Measurements from ENCODE around the gene APOBEC3A. TPM values are rescaled to one million over a fixed set of nuclear protein-coding genes. Genes with fewer than 3 reads are reported as not detected.

The APOBEC3A gene
- total and polyA plus RNA-seq, 2 donors (not counting 1 experiment from before 2014, with no cell fraction given): 2.8 TPM; not detected in 1

- H3K4me1 ChIP-seq (ENCODE audit: control insufficient read depth in 2 of 2, insufficient read depth in 2 of 2, low read length in 2 of 2): peaks cover 11 to 14% of the 10 kb centered on the region in 2 donors
- Mint-ChIP-seq H3K27ac (no peak overlapping the region), H3K4me1 (peaks cover 12% of the 10 kb centered on the region), H3K4me3 (no peak overlapping the region), H3K27me3 (peaks cover 29% of the 10 kb centered on the region), H3K9me3 (ENCODE audit: insufficient read depth) (no peaks in the 10 kb centered on the region)
- no peak for DNase-seq
- H3K79me2 ChIP-seq (ENCODE audit: control insufficient read depth, insufficient read depth, low read length): no peaks in the 10 kb centered on the region
- no peak overlapping the region for H3K4me3 ChIP-seq (ENCODE audit: control extremely low read depth in 1 of 5, extremely low read depth in 1 of 5, insufficient read depth in 1 of 5, low read depth in 2 of 5, low read length in 4 of 5)
- POLR2A ChIA-PET: no interaction called here
- 88% methylated on average over 12 of the region's 12 CpGs for WGBS (ENCODE audit: insufficient coverage)
- ATAC-seq (ENCODE audit: low read depth): no peak
- H2AFZ ChIP-seq (ENCODE audit: insufficient read depth, low read depth, low read length, poor library complexity, severe bottlenecking): no peak overlapping the region
- intact Hi-C loops (cut with micrococcal nuclease): no loop called here
- H3K9me3 ChIP-seq (ENCODE audit: control extremely low read depth in 1 of 3, control insufficient read depth in 2 of 3, insufficient read depth in 1 of 3, low read length in 2 of 3): peaks cover 0 to 2% (median 0%) of the 10 kb centered on the region in 3 donors
- no peaks in the 10 kb centered on the region for H4K20me1 ChIP-seq (ENCODE audit: control insufficient read depth, insufficient read depth, low read length, poor library complexity, severe bottlenecking)
- no peaks in the 10 kb centered on the region for H3K36me3 ChIP-seq (replicated peaks in 1 of 2; ENCODE audit: control extremely low read depth in 1 of 2, control insufficient read depth in 1 of 2, extremely low read depth in 1 of 2, insufficient read depth in 2 of 2, low read length in 1 of 2)
- H3K9ac ChIP-seq (ENCODE audit: low read length): no peak overlapping the region
- TF ChIP-seq EZH2 (IDR thresholded peaks at IDR 0.05; ENCODE audit: borderline replicate concordance, insufficient read depth, low read depth, low read length, poor library complexity, severe bottlenecking): no peak
- TF ChIP-seq CTCF (IDR thresholded peaks at IDR 0.05): no peak
- CTCF ChIA-PET: no interaction called here
- no peak overlapping the region for H3K27ac ChIP-seq (ENCODE audit: low read length in 2 of 2)
- H3K27me3 ChIP-seq (replicated peaks in 1 of 4; ENCODE audit: control extremely low read depth in 1 of 4, control insufficient read depth in 3 of 4, insufficient read depth in 4 of 4, low read length in 3 of 4): peaks cover 0 to 6% (median 2%) of the 10 kb centered on the region in 4 experiments
- H3K4me2 ChIP-seq (replicated peaks; ENCODE audit: low read depth, low read length, poor library complexity, severe bottlenecking): no peak overlapping the region
Observed at GRCh38 chr22:38937541-38937940, 19.9 kb upstream of the APOBEC3A start.

DNA sequence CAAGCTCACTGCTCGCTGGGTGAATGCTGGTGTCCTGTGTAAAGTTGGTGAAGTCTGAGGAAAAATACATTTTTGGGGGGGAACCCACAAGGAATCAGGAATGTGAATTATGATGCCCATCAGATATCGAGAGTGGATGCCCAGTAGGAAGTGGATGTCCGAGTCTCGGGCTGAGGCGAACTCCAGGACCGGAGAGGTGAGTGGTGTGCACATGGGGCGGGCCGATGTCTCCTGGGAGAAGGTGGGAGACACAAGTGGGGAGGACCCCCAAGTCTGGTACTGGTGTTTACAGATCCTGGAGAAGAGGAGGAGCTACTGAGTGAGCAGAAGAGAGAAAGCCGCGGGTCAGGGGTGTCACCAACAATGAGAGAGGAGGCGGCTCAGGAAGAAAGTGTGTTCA lies 19.2 kb upstream of the APOBEC3A start:
- peaks cover 16 to 21% of the 10 kb centered on the region in 2 donors for H3K4me1 ChIP-seq (ENCODE audit: control insufficient read depth in 2 of 2, insufficient read depth in 2 of 2, low read length in 2 of 2)
- peaks cover 0 to 7% (median 0%) of the 10 kb centered on the region in 3 donors for H3K9me3 ChIP-seq (ENCODE audit: control extremely low read depth in 1 of 3, control insufficient read depth in 2 of 3, insufficient read depth in 1 of 3, low read length in 2 of 3)
- H4K20me1 ChIP-seq (ENCODE audit: control insufficient read depth, insufficient read depth, low read length, poor library complexity, severe bottlenecking): no peaks in the 10 kb centered on the region
- no peaks in the 10 kb centered on the region for H3K36me3 ChIP-seq (replicated peaks in 1 of 2; ENCODE audit: control extremely low read depth in 1 of 2, control insufficient read depth in 1 of 2, extremely low read depth in 1 of 2, insufficient read depth in 2 of 2, low read length in 1 of 2)
- Mint-ChIP-seq H3K4me3 (no peak overlapping the region), H3K9me3 (ENCODE audit: insufficient read depth) (no peaks in the 10 kb centered on the region), H3K27ac (no peak overlapping the region), H3K27me3 (peaks cover 32% of the 10 kb centered on the region), H3K4me1 (peaks cover 18% of the 10 kb centered on the region)
- H2AFZ ChIP-seq (ENCODE audit: insufficient read depth, low read depth, low read length, poor library complexity, severe bottlenecking): no peak overlapping the region
- CTCF ChIA-PET: interaction anchor here (0.5 to 0.7 kb wide), 2 partner anchors 10 to 65 kb away, joined by 3 read pairs; no protein-coding TSS in a partner anchor
- WGBS (ENCODE audit: insufficient coverage): 94% methylated on average over 11 of the region's 11 CpGs
- POLR2A ChIA-PET: no interaction called here
- H3K27ac ChIP-seq (ENCODE audit: low read length in 2 of 2): no peak overlapping the region
- H3K79me2 ChIP-seq (ENCODE audit: control insufficient read depth, insufficient read depth, low read length): no peaks in the 10 kb centered on the region
- TF ChIP-seq EZH2 (IDR thresholded peaks at IDR 0.05; ENCODE audit: borderline replicate concordance, insufficient read depth, low read depth, low read length, poor library complexity, severe bottlenecking) (no peak), CTCF (IDR thresholded peaks at IDR 0.05) (no peak)
- H3K4me3 ChIP-seq (ENCODE audit: control extremely low read depth in 1 of 5, extremely low read depth in 1 of 5, insufficient read depth in 1 of 5, low read depth in 2 of 5, low read length in 4 of 5): no peak overlapping the region
- DNase-seq (no peak), ATAC-seq (ENCODE audit: low read depth) (no peak)
- H3K9ac ChIP-seq (ENCODE audit: low read length): no peak overlapping the region
- H3K4me2 ChIP-seq (replicated peaks; ENCODE audit: low read depth, low read length, poor library complexity, severe bottlenecking): no peak overlapping the region
- H3K27me3 ChIP-seq (replicated peaks in 1 of 4; ENCODE audit: control extremely low read depth in 1 of 4, control insufficient read depth in 3 of 4, insufficient read depth in 4 of 4, low read length in 3 of 4): peaks cover 0 to 13% (median 1%) of the 10 kb centered on the region in 4 experiments
- intact Hi-C loops (cut with micrococcal nuclease): no loop called here

Measured in B cell (primary cell).